Tongue (tissue), 2 donors: ENCODE results near the gene GPX5. TPM values are rescaled to one million over a fixed set of nuclear protein-coding genes. Genes with fewer than 3 reads are reported as not detected.
A peak's percentile ranks its signal among the peaks of the same experiment; 100 is the strongest.
"Not testable (repeated sequence)": the region's sequence is repeated elsewhere in the genome, so short reads cannot be mapped to it uniquely, and the experiment has no call there.

ENCODE experiments used
- DNase-seq: peaks from one replicate; pipeline ENCODE4 v3.0.0-alpha.2; 2015
- total RNA-seq: library from RNA; depleted of rRNA; stranded (reverse); fragments of >200 nt; gene quantifications from one replicate; pipeline ENCODE4 v1.2.3, GENCODE V29; 2014

Gene GPX5
- total RNA-seq, 1 donor from 2014 or later, result not detected

DNA sequence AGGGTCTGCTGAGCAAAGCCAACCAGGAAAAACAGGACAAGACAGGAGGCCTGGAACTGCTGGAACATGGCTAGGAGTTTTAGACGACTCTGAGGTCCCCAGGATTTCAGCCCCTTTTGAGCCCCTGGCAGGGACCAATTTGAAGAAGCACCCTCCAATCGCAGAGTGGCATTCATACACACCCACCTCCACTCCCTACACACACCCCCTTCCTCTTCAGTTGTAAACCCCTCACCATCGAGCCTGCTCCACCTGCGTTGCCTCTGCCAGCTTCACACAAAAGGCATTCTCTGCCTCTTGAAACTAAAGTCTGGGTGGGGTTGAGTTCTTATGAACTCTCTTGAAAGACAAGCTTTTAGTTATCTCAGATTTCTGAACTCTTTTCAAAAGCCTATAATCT, 10.0 kb upstream of the GPX5 start, which contains the start of gene GPX6:
Gene GPX6, minus strand, starts transcription at position 118 of the 400 bp plus-strand sequence. Its CDS starts 50 bp downstream, at position 68.
- no peak for DNase-seq

DNA sequence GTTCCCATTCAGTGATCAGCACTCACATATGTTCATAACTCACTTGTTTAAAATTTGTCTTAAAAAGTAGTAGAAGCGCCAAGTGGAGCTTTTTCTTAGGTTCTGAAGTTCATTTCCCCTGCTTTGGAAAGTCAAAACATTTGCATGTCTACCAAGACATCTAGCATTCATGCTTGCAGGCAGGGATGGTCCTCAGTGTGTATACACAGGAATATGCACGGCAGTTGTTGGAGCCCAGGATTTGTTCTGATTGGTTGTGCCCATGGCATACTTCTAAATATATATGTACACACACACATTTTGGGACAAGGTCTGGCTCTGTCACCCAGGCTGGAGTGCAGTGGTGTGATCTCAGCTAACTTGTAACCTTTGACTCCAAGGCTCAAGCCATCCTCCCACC, 7.7 kb upstream of the GPX5 start:
- no peak for DNase-seq

DNA sequence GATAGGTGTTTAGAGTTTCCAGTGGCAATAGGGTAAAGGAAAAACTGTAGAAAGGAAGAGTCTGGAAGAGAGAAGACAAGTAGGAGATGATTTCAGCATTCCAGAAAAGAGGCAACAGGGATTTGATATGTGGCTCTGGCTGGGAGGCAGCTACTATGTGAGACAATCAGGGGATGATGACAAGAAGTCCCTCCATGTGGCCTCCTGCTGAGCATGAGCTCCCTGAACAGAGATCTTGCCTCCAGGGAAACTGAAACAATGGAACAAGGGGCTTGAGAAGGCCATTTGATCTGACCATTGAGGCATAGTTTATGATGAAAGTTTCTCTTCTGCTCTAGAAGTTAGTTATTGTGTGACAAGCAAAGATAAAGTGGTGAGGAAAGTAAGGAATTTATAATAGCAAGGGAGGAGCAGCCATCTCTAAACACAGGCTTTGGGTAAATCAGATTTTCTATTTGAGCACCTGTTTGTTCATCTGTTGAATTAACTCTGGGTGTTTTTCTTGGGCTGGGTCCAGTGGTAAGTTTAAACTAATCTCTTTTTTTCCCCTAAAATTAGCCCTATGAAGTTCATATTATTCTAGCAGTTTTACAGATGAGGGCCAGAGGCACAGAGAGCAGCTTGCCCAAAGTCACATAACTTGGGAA, 3.0 kb upstream of the GPX5 start:
- no peak for DNase-seq

DNA sequence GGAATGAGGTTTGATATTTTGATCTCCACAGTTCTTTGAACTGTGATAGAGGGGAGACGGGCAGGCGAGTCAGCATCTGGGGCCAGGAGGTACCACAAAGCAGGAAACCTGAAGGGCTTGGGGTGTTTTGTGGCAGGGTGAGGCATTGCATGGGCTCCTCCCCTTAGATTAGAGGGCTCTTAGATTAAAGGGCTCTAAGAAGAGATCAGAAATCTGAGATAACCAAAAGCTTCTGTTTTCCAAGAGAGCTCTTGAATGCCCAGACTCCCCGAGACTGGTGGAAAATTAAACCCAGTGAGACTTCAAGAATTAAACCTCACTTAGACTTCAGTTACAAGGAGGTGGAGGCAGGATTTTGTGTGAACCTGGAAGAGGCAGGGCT, 2.4 kb upstream of the GPX5 start:
- DNase-seq, result no peak

DNA sequence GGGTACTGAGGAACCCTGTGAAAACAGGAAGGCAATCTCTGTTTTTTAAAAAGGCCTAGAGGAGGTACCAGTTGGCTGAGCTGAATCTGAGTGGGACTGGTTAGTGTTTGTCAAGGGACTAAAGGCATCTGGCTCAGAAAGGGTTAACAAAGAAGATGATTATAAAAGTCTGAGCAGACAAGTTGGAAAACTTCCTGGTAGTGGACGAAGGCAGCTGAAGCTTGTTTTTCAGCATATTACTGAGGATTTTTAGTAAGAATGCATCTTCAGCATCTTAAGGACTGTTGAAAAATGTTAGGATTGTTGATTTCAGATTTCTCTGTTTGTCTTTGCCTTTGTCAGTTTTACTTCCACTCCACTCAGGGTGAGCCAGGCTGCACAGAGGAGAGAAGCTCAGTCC, 5.1 kb downstream of the GPX5 start:
- DNase-seq, result no peak

DNA sequence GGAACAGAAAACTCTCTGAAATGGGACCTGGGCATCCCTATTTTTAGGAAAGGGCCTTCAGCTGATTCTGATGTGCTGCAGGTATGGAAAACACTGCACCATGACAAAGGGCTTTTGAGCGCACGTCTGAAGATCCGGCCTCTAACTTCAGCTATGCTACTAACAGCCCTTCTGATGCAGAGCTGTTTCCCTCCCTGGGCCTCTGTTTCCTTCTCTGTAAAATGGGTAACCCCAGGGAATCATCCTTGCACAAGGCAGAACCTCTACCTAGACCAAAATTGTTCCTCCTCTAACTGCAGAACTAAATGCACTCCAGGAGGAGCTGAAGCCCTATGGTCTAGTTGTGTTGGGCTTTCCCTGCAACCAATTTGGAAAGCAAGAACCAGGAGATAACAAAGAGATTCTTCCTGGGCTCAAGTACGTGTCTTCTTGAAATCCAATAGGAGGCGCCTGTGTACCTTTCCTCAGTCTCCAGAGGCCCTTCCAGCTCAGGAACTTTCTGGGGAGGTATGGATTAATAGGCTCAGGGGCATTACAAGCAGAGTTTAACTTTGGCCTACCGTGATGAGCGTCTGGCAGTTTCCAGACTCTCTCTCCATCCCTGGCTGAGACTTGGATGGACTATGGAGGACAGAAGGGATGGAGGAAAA, 5.9 kb downstream of the GPX5 start:
- DNase-seq, result no peak

DNA sequence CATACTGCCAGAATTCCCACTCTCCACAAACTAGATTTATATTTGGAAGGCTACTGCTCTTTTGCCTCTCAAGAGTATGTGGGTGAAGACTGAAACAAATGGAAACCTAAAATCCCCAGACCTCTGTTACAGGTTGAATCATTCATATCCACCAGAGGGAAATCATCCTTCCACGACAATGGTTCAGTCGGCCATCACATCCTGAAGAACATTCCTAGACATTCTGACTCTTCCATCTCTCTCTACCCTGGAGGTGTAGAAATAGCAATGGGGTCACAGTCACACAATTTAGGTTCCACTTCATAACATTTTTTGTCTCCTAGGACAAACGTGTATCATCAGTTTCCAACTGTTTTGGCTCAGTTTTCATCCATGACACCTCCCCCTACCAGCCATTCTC, 8.6 kb downstream of the GPX5 start:
- DNase-seq, result no peak

DNA sequence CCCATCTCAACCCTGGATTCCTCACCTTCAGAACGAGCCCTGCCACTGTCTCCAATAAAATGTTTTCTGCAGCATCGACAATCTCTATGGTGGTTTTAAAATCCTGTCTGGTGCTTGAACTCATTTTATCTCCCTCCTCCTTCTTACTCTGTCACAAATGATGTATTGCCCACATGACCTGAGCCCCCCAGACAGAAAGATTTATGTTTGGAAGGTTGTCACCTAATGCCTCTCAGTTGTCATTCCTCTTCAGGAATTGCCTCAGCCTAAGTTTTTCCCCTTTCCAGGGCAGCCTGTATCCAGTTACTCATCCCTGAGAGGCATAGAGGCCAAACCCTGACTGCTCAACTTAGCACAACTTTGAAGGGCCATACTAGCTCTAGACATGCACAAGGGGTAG, 9.2 kb downstream of the GPX5 start:
- DNase-seq, result no peak

DNA sequence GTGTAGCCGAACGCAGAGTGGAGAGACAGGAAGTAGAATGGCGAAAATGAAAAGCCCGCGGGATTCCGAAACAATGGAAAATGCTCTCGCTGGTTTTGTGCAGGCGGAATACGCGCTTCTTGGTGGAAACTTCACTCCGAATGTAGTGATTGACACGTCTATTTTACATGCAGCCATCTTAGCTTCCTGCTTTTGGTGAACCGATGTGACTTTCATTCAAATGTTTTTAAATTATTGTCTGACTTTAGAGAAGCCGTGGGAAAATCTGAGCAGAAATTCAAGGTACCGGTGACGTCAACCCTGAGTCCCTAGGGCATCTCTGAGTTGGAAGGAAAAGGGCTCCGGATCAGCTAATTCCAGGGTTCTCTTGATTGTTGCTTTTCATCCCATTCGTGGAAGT, 11.4 kb downstream of the GPX5 start:
- DNase-seq, result peak; percentile 60

DNA sequence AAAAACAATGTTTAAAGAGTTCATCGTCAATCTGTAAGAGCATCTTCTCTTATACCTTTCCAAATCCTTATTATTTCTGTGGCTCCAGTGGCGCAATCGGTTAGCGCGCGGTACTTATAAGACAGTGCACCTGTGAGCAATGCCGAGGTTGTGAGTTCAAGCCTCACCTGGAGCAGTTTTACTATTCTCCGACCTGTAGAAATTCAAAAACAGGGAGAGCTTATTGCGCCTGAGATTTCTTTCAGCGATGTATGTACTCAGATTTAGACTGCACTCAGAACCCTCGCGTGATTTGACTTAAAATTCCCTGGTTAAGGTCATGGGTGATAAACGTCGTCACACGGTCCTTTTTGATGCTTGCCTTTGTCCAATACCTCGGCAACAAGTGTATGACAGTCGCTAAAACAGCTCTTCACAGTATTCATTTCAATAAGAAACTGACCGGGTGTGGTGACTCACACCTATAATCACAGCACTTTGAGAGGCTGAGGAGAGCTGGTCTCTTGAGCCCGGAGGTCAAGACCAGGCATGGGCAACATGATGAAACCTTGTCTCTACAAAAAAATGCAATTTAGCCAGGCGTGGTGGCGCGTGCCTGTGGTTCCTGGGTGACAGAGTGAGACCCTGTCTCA, 11.9 kb downstream of the GPX5 start:
- peak; percentile 60 for DNase-seq

DNA sequence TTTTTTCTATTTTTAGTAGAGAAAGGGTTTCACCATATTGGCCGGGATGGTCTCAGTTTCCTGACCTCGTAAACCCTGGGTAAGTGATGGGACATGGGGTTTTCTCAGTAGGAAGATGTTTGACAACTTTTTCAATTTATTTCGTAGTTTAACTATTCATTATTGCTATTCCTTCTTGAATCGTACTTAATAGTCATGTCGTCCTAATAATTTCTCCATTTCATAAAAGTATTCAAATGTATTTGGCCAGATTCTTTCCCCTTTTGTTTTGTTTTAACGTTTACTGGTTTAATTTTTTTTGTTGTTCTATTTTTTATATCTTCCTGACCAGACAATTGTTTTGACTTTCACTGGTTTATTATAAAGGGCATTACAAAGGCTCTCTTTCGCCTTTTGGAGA, 16.3 kb downstream of the GPX5 start:
- DNase-seq, result no peak

DNA sequence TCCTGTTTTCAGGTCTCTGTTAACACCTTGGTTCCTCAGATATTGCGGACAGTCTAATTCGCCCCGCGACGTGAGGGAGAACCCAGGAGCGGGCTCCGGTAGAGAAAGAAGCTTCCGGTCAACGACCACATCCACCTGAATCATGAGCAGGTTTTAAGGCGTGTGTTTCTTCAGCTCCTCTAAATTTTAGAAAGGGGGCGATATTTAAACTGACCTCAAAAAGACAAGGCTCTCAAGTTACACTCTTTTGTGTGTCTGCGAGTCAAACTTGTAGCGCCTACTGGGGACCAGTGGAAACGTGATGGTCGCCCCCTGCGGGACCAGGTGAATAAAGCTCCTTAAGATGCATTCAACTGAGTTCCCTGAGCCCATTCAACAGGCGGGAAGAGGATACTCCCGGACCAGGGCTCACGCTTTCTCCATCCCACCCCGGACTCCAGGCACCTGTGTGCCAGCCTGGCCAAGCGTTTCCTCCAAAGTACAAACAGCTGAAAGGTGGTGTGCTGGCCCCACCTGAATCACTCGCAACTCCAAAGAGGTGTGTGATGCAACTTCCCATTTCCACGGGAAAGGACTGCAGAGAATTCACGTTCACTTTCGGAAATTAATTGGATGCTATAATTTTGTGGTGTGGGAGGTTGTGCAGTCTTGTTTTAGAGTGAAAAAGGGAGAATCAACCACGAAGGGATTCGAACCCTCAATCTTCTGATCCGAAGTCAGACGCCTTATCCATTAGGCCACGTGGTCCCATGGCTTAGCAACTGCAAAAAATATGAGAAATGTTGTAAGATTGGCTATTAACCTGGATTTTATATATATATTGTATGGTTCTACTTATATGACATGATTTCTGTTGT, 17.0 kb downstream of the GPX5 start:
- peak; percentile 93 for DNase-seq

DNA sequence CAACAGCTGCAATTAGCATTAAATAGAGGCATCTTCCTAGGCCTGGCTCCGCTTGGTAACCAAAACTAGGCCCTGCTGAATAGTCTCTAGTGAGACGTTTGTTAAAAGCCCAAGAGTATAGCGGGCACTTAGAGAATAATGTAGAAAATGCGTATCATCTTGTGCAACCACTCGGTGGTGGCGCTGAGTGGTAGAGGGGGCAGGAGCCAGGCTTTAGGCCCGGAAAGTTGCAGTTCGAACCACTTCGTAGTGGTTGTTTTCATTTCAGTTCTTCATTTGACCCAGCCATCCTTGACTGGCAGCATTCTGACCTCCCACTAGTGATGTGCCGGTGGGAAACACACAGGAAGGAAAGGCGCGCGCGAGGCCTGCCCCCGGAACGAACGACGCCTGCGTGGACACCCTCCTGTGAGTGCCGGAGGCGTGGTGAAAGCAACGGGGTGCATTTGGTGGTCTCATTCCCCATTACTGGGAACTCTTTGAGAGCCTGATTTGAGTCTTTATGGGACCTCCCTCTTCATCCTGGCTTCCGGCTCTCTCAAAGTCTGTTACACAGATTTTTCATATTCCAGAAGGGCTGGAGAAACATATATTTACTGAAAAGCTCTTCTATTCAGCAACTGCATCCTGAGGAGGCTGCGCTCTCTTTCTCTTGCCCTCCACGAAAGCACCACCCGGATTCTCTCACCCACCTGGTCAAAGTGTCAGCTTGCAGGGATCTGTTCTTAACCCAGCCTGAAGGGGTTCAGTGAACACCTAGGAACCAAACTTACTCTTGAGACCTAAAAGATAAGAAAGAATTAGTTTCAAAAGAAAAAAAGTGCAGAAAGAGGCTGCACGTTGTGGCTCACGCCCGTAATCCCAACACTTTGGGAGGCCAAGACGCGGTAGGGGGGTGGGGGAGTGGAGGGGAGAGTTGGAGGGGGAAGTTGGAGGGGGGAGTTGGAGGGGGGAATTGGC, 18.2 kb downstream of the GPX5 start:
- DNase-seq, result peak; percentile 74

DNA sequence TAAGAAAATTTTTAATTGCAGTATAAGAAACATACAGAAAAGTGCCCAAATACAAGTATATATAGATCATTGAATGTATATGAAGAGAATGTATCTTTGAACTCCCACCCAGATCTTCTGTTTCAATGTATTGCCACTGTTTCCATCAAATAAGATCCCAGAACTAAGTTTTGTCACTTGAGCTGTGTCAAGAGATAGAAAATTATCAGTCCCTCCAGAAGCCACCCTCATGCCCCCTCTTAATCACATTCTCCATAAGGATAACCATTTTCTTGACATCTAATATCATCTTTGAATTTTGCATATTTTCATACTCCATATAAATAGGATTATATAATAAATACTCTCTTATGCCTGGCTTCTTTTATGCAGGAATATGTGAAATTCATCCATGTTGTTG, 20.3 kb downstream of the GPX5 start:
- no peak for DNase-seq

DNA sequence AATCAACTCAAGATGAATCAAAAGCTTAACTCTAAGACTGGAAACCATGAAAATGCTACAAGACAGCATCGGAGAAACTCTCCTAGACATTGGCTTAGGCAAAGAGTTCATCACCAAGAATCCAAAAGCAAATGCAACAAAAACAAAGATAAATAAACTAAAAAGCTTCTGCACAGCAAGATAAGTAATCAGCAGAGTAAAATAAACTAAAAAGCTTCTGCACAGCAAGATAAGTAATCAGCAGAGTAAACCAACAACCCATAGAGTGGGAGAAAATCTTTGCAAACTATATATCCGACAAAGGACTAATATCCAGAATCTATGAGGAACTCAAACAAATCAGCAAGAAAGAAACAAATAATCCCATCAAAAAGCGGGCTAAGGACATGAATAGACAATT, 21.3 kb downstream of the GPX5 start:
- DNase-seq, result not testable (repeated sequence)

DNA sequence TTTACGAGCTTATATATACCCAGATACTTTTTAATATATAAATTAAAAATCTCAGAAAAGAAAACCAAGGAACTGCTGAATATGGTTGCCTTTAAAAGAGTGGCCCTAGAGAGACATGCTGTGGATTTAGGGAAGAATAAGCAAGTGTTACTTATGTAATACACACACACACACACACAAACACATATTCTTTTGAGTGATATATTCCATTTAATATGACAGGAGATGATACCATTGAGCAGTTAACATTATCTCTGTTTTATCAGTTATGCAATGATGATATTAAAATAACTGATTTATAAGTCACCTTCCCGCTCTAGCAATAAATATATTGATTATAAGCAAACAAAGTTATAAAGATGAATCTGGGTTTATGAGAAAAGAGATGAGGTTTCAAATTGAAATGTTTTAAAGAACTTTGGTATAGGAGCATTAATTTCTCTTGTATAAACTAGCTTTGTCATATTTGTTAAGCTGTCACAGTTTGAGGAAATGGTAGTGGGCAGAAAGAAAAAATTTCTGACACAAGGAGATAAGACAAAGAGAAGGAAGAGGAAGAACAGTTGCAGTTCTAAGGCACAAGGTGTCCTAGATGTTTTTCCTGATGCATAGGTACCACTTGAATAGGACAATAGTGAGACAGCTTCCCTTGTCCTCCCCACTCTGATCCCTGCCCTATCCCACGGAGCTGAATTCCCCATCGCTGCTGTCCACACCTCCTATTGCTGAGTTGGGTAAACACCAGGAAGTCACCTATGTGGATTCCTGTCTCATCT, 26.4 kb downstream of the GPX5 start:
- DNase-seq, result no peak

DNA sequence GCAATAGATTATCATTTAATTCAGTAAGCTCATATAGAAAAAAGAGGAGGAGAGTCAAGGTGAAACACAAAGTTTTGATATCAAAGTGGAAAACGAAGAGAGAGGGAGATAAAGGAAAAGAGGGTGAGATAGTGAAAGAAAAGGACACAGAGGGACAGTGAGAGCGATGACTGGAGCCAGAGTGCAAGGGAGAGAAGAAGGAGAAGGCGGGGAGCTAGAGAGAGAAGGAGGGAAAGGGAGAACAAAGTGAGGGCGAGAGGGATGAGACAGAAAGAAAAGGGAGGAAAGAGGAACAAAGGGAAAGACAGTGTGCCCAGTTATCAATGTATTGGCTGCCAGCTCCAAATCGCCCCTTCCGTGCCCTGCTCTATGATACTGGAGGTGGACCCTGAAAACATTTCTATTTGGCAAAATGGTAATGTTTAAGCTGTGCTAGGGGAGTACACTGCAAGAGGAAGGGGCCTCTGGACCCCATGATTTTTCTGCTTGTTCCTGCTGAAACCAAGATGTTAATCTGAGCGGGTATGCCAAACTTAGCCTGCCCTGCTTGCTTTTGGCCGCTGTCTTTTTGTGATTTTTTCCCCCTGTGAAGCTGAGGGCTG, 27.8 kb downstream of the GPX5 start:
- DNase-seq, result no peak

DNA sequence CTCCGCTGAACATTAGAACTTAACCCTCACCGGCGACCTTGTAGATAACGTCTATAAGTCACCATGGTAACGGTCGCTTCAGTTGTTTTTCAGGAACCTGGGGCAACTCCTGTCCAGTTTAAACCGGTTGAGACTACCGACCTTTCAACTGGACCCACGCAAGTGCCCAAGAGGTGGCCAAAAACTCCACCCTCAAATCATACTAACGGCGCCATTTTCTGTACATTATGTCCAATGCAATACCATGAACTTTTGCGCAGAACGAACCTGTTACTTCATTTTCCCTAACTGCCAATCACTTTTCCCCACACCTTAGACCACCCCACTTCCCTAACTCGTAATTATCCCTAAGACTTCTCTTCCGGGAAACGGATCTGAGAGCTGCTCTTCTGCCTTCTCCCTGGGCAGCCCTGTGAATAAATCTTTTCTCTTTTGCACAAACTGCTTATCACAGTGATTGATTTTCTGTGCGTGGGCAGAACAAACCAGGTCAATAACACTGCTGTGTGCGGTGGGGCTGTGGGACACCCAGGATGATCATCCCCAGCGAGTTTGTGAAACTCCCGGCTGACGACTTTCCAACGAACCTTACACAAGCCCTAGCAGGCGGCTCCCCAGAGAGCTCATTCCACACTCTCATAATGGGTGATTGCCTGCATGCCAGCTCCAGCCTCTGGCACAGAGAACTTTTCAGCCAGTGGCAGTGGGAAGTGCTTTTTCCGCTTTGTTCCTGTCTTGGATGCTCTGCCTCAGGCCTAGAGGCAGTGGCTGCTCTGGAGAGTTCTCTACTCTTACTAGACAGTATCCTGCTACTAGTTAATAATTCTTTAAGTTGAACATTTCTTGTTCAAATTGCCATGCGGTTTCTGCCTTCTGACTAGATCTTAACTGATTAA, 28.6 kb downstream of the GPX5 start:
- no peak for DNase-seq

DNA sequence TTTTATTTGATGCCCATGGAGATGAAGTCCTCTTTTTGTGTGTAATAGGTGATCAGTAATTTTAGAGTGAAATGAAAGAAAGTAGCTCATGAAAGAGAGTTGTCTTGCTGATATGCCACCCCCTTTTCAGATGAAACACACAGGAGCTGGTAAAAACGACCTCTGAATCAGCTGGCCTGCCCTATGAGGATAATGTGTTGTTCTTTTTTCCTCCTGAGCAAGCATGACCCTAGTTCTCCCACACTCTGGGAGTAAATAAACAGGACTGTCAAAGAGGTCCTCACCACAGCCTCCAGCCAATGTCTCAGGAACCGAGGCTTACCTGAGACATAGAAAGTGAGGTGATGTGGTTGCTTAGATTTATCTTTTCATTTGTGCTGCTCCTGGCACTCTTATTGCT, 29.5 kb downstream of the GPX5 start:
- DNase-seq, result no peak
